Measurements from ENCODE around the gene GRM3.

DNA sequence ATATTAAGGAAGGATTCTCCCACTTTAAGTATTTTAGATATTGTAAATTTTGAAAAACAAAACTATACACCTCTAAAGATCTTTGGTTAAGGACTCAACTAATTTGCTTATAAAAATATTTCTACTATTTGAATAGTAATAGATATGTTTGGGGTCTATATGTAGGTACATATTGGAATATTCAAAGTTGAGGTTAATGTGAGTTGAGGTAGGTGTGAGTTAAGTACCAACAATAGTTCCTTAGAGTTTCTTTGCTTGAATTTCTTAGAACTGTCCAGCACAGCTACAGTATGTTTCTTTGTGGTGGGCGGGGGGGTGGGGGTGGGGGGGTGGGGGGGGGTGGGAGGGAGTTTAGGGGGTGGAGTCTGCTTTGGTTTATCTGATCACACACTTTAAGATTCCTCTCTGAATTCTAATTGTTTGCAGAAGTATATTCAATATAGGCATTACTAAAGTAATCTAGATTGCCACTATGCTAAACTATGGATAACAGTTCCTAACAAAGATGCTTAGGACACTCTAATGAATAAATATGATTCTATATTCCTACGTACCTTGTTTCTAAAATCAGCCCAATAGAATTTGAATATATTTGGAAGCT, 2.1 kb downstream of the GRM3 start:
- TF ChIP-seq, protein P1, sequence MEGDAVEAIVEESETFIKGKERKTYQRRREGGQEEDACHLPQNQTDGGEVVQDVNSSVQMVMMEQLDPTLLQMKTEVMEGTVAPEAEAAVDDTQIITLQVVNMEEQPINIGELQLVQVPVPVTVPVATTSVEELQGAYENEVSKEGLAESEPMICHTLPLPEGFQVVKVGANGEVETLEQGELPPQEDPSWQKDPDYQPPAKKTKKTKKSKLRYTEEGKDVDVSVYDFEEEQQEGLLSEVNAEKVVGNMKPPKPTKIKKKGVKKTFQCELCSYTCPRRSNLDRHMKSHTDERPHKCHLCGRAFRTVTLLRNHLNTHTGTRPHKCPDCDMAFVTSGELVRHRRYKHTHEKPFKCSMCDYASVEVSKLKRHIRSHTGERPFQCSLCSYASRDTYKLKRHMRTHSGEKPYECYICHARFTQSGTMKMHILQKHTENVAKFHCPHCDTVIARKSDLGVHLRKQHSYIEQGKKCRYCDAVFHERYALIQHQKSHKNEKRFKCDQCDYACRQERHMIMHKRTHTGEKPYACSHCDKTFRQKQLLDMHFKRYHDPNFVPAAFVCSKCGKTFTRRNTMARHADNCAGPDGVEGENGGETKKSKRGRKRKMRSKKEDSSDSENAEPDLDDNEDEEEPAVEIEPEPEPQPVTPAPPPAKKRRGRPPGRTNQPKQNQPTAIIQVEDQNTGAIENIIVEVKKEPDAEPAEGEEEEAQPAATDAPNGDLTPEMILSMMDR (IDR thresholded peaks at IDR 0.05; ENCODE audit: control extremely low read depth in 1 of 3, insufficient read depth in 1 of 3, low read depth in 1 of 3, low read length in 3 of 3): no peak
- TF ChIP-seq KDM5A (IDR thresholded peaks at IDR 0.05; ENCODE audit: low read length) (no peak), MAFK (IDR thresholded peaks at IDR 0.05; ENCODE audit: low read depth, low read length) (no peak), RAD21 (IDR thresholded peaks at IDR 0.05 in 1 of 2, conservative IDR thresholded peaks at IDR 0.05 in 1 of 2; ENCODE audit: low read depth in 2 of 2, low read length in 2 of 2) (no peak), POLR2A (IDR thresholded peaks at IDR 0.05; ENCODE audit: control extremely low read depth in 1 of 2, low read depth in 2 of 2, low read length in 2 of 2) (no peak), GABPA (IDR thresholded peaks at IDR 0.05; ENCODE audit: borderline replicate concordance, insufficient read depth, low read length) (no peak), SRF (IDR thresholded peaks at IDR 0.05; ENCODE audit: low read depth, low read length) (no peak), TCF12 (IDR thresholded peaks at IDR 0.05; ENCODE audit: low read depth, low read length) (no peak), SP1 (IDR thresholded peaks at IDR 0.05; ENCODE audit: low read depth, low read length) (no peak)

All from H1 (cell line).